Type B pancreatic cell (in vitro differentiated cells): Measurements from ENCODE around the gene RRP36. TPM values are rescaled to one million over a fixed set of nuclear protein-coding genes. Genes with fewer than 3 reads are reported as not detected.

ENCODE experiments used
- DNase-seq: peaks from one replicate; pipeline ENCODE4 v3.0.0; 2021; ENCODE audit warnings: mixed read lengths; ENCODE audit not compliant: unreplicated experiment; ENCODE audit errors: extremely low spot score
- H3K27ac Mint-ChIP-seq: 2 replicates; pipeline ENCODE4 v1.8.0; 2021; ENCODE audit warnings: mild to moderate bottlenecking, mixed read lengths
- H3K27me3 Mint-ChIP-seq: 2 replicates; pipeline ENCODE4 v1.8.0; 2021; ENCODE audit warnings: mixed read lengths
- H3K36me3 Mint-ChIP-seq: 2 replicates; pipeline ENCODE4 v1.8.0; 2021; ENCODE audit warnings: mixed read lengths
- H3K4me1 Mint-ChIP-seq: one replicate; pipeline ENCODE4 v1.8.0; 2021; ENCODE audit warnings: mixed read lengths; ENCODE audit not compliant: unreplicated experiment
- H3K4me3 Mint-ChIP-seq: 2 replicates; pipeline ENCODE4 v1.8.0; 2021; ENCODE audit warnings: mild to moderate bottlenecking, mixed read lengths
- H3K9me3 Mint-ChIP-seq: 2 replicates; pipeline ENCODE4 v1.8.0; 2021; ENCODE audit warnings: mixed read lengths
- total RNA-seq: library from RNA; stranded (reverse); gene quantifications from 2 replicates; pipeline ENCODE4 v1.2.1, GENCODE V29; 2021; ENCODE audit warnings: low replicate concordance
- TF ChIP-seq, protein P1 (sequence below): fragments of 200-600 bp; sonication (generic); conservative IDR thresholded peaks from 2 replicates; pipeline ENCODE4 v1.5.0; 2021; ENCODE audit warnings: antibody characterized with exemption, mild to moderate bottlenecking

The RRP36 gene
- total RNA-seq, 1 donor from 2014 or later: 56.7 TPM

DNA sequence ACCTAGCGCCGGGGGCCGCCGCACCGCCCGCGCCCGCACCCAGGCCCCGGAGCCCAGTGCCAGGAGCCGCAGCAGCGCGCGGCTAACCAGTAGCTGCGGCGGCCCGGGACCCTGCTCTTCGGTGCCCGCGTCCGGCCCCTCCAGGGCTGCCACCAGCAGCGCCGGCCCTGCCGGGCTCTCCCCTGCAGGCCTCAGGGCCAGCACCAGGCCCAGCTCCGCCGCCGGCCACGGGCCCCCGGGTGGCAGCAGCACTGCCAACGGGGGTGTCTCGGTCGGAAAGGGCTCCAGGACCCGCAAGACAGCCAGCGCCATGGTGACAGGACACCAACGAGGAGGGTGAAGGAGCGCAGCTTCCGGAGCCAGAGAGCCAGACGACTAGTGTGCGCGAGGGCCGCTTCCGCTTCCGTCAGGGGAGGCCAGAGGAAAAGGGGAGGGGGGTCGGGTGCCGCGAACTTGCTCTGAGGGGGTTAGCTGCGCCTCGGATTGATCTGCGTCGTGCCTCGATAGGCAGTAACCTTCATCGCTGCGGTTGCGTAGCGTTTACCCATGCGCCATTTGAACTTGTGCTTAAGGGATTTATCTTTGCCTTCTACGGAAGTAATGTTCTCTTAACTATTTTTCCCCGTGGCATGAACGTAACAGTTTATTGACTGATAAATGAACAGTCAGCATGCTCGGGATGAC, 42.4 kb upstream of the RRP36 start, which contains the start of gene PEX6:
TSS of gene PEX6 (minus strand) at position 343 of the 684 bp plus-strand sequence. CDS start at position 312, 31 bp downstream.
- H3K27me3 Mint-ChIP-seq: no peaks in the 10 kb centered on the region
- H3K4me3 Mint-ChIP-seq: peak within 1 kb of the TSS; percentile 96
- peaks cover 22% of the 10 kb centered on the region for H3K4me1 Mint-ChIP-seq
- H3K27ac Mint-ChIP-seq: peak within 1 kb of the TSS; percentile 89
- peak; percentile 90 for DNase-seq
- no peaks in the 10 kb centered on the region for H3K9me3 Mint-ChIP-seq
- peaks cover 4% of the 10 kb centered on the region for H3K36me3 Mint-ChIP-seq
- TF ChIP-seq, protein P1, sequence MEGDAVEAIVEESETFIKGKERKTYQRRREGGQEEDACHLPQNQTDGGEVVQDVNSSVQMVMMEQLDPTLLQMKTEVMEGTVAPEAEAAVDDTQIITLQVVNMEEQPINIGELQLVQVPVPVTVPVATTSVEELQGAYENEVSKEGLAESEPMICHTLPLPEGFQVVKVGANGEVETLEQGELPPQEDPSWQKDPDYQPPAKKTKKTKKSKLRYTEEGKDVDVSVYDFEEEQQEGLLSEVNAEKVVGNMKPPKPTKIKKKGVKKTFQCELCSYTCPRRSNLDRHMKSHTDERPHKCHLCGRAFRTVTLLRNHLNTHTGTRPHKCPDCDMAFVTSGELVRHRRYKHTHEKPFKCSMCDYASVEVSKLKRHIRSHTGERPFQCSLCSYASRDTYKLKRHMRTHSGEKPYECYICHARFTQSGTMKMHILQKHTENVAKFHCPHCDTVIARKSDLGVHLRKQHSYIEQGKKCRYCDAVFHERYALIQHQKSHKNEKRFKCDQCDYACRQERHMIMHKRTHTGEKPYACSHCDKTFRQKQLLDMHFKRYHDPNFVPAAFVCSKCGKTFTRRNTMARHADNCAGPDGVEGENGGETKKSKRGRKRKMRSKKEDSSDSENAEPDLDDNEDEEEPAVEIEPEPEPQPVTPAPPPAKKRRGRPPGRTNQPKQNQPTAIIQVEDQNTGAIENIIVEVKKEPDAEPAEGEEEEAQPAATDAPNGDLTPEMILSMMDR: no peak

DNA sequence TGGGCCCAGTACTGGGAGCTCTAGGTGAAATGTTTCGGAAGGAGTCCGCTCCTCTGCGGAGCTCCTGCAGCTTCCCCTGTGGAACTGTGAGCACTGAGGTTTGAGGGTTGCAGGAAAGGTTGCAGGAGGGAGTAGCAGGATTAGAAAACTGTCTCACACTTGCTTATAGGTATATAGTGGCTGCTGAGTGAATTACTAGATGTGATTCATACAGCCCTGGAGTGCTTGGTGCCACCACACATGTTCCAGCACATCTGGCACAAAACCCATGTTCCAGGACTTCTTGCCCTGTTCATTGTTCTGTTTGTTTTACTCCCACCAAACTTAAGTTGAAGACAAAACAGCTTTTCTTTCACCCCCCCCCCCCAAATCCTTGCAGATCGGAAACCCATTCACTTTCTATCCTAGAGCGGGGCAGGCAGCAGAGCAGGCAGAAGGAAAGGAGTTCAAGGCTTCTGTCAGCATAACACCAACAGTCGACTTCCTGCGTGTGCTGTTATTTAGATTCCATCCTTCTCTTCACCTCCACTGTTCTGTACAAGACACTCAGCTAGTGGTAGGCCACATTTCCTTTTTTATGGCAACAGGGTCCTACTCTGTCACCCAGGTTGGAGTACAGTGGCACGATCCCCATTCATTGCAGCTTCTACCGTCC, 41.8 kb upstream of the RRP36 start:
- H3K27me3 Mint-ChIP-seq: no peaks in the 10 kb centered on the region

DNA sequence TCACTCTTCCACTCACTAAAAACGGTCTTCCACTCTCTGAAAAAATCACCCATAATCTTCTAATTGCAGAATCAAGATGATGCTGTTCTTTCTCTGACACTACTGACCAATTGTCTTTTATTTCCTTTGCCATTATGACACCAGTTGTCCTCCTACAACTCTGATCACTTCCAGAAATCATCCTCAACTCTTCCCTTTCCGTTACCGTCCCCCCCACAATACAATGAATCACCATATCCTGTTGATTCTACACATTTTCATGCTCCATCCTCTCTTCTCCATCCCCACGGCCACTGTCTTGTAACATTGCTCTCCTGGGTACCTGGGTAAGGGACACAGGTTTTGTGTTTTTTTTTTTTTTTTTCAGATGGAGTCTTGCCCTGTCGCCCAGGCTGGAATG, 39.6 kb upstream of the RRP36 start:
- peak overlapping the region; percentile 3 for H3K27ac Mint-ChIP-seq
- no peak for DNase-seq
- H3K9me3 Mint-ChIP-seq: no peaks in the 10 kb centered on the region
- H3K4me1 Mint-ChIP-seq: peaks cover 34% of the 10 kb centered on the region
- H3K4me3 Mint-ChIP-seq: peak overlapping the region; percentile 6
- peaks cover 2% of the 10 kb centered on the region for H3K36me3 Mint-ChIP-seq
- TF ChIP-seq, protein P1: no peak
- no peaks in the 10 kb centered on the region for H3K27me3 Mint-ChIP-seq

More for the DNA sequence above, 41.8 kb upstream of the RRP36 start:
- peak overlapping the region; percentile 89 for H3K27ac Mint-ChIP-seq
- DNase-seq: no peak
- no peaks in the 10 kb centered on the region for H3K9me3 Mint-ChIP-seq
- H3K36me3 Mint-ChIP-seq: peaks cover 4% of the 10 kb centered on the region
- peaks cover 25% of the 10 kb centered on the region for H3K4me1 Mint-ChIP-seq
- H3K4me3 Mint-ChIP-seq: peak overlapping the region; percentile 96
- TF ChIP-seq, protein P1: peak; percentile 13

DNA sequence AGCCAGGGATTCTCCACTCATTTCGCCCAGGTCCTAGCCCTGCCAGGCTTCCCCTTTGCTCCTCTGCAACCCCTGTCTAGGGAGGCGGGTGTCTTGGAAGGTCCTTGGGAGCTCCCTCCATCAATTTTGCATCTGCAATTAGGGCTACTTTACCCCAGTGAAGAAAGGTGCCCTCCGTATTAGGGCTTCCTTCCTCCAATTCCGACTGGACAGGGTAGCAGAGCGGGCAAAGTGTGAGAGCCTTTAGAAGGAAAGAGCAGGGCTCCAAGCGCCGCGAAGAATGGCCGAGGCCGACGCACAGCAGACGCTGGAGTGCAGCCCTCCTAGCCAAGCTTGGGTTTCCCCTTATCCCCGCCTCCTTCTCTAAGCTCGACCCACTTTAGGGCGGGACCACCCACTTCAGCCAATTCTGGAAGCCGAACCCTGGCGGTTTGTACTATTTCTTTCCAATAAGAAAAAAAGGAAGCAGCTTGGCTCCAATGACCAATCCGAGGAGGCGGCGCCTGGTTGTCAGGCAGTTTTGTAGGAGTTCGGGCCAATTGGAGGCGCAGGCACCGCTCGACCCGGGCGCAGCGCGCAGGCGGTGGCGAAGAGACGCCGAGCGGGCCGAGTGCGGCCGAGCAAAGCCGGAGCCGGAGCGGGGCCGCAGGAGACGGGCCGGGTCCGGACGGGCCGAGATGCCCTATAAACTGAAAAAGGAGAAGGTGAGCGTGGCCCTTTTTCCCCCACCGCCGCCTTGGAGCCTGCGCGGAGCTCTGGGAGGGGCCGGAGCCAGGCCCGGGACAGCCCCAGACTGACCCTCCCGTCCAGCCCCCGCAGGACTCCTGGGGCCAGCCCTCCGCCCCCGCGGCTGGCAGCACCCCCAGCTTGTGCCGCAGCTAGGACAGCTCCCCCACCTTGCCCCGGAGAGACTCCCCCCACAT, 37.2 kb upstream of the RRP36 start, which contains the start of gene PPP2R5D:
TSS of gene PPP2R5D (plus strand) at position 570 of the 923 bp plus-strand sequence. CDS start at position 678, 108 bp downstream.
- TF ChIP-seq, protein P1: no peak
- peaks cover 4% of the 10 kb centered on the region for H3K36me3 Mint-ChIP-seq
- H3K9me3 Mint-ChIP-seq: no peaks in the 10 kb centered on the region
- no peaks in the 10 kb centered on the region for H3K27me3 Mint-ChIP-seq
- peak; percentile 93 for DNase-seq
- H3K27ac Mint-ChIP-seq: peak within 1 kb of the TSS; percentile 85
- H3K4me1 Mint-ChIP-seq: peaks cover 41% of the 10 kb centered on the region
- H3K4me3 Mint-ChIP-seq: peak within 1 kb of the TSS; percentile 94

DNA sequence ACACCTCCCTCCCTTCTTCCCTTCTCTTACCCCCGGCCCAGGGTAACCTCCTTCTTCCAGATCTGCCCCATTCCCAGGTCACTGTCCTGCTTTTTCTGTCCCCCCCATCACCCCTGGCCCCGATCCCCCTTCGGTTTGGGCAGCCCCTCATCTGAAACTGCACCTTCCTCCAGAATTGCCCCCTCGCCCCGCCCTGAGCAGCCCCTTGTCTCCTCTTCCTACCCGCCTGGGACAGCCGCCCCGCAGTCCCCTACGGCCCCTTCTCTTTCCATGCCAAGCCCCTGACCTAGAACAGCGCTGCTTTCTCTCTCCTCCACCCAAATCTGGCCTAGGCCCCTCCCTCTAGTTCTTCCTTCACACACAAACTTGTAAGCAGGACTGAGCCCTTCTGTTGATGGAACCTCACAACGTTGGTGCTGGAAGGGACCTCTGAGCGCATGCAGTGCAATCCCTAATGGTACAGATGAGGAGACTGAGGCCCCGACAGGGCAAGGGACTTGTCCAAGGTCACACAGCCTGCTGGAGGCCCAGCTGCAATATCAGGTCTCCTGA, 36.4 kb upstream of the RRP36 start:
- H3K27ac Mint-ChIP-seq: peak overlapping the region; percentile 59
- DNase-seq: no peak

More for the DNA sequence above, 36.4 kb upstream of the RRP36 start:
- TF ChIP-seq, protein P1: no peak
- H3K4me3 Mint-ChIP-seq: peak overlapping the region; percentile 94
- no peaks in the 10 kb centered on the region for H3K9me3 Mint-ChIP-seq
- no peaks in the 10 kb centered on the region for H3K27me3 Mint-ChIP-seq
- peaks cover 4% of the 10 kb centered on the region for H3K36me3 Mint-ChIP-seq
- peaks cover 33% of the 10 kb centered on the region for H3K4me1 Mint-ChIP-seq
